GM19035 (cell line): ENCODE results near the gene SPDYE17.
"Not testable (repeated sequence)": the region's sequence is repeated elsewhere in the genome, so short reads cannot be mapped to it uniquely, and the experiment has no call there.

Source experiments
- ATAC-seq: cut with Tn5 transposase; IDR thresholded peaks from one replicate; pipeline ENCODE4 v1.9.1; 2021; ENCODE audit not compliant: unreplicated experiment

SPDYE17 gene

GRCh38 chr7:76999474-77000107 is 32.6 kb downstream of the SPDYE17 start:
- ATAC-seq: not testable (repeated sequence)

- ATAC-seq: not testable (repeated sequence)
Measured at GRCh38 chr7:76998764-76999450, 33.3 kb downstream of the SPDYE17 start.

GRCh38 chr7:76998285-76998589 is 33.9 kb downstream of the SPDYE17 start:
- no peak for ATAC-seq

GRCh38 chr7:76997381-76998284 is 34.5 kb downstream of the SPDYE17 start:
- no peak for ATAC-seq

- not testable (repeated sequence) for ATAC-seq
Measured at GRCh38 chr7:76996932-76997331, 35.2 kb downstream of the SPDYE17 start.

- not testable (repeated sequence) for ATAC-seq
Measured at GRCh38 chr7:76994286-76994685, 37.9 kb downstream of the SPDYE17 start.

GRCh38 chr7:76993831-76994230 is 38.3 kb downstream of the SPDYE17 start:
- ATAC-seq: not testable (repeated sequence)

GRCh38 chr7:76992871-76993270 is 39.3 kb downstream of the SPDYE17 start:
- not testable (repeated sequence) for ATAC-seq

- not testable (repeated sequence) for ATAC-seq
Measured at GRCh38 chr7:76992204-76992603, 40.0 kb downstream of the SPDYE17 start.

GRCh38 chr7:76990202-76990601 is 42.0 kb downstream of the SPDYE17 start:
- not testable (repeated sequence) for ATAC-seq

GRCh38 chr7:76985924-76986717 is 46.0 kb downstream of the SPDYE17 start:
- not testable (repeated sequence) for ATAC-seq

GRCh38 chr7:76984784-76985136 is 47.4 kb downstream of the SPDYE17 start:
- peak; percentile 97 for ATAC-seq

GRCh38 chr7:76983937-76984783 is 48.0 kb downstream of the SPDYE17 start:
- peak; percentile 4 for ATAC-seq

- ATAC-seq: not testable (repeated sequence)
Measured at GRCh38 chr7:76983333-76983732, 48.8 kb downstream of the SPDYE17 start.

GRCh38 chr7:76982501-76982900 is 49.7 kb downstream of the SPDYE17 start:
- ATAC-seq: not testable (repeated sequence)

- not testable (repeated sequence) for ATAC-seq
Measured at GRCh38 chr7:76981187-76981970, 50.8 kb downstream of the SPDYE17 start.

GRCh38 chr7:76980576-76980975 is 51.6 kb downstream of the SPDYE17 start:
- ATAC-seq: not testable (repeated sequence)

- not testable (repeated sequence) for ATAC-seq
Measured at GRCh38 chr7:76977761-76978367, 54.3 kb downstream of the SPDYE17 start.
